ENCODE results near the gene NBEA.

NBEA gene

GRCh38 chr13:35179920-35180663, 238.0 kb downstream of the NBEA start:
- H3K4me3 ChIP-seq (replicated peaks in 1 of 2; ENCODE audit: low read depth in 2 of 2, low read length in 2 of 2), result no peak overlapping the region
- TF ChIP-seq, protein P1, sequence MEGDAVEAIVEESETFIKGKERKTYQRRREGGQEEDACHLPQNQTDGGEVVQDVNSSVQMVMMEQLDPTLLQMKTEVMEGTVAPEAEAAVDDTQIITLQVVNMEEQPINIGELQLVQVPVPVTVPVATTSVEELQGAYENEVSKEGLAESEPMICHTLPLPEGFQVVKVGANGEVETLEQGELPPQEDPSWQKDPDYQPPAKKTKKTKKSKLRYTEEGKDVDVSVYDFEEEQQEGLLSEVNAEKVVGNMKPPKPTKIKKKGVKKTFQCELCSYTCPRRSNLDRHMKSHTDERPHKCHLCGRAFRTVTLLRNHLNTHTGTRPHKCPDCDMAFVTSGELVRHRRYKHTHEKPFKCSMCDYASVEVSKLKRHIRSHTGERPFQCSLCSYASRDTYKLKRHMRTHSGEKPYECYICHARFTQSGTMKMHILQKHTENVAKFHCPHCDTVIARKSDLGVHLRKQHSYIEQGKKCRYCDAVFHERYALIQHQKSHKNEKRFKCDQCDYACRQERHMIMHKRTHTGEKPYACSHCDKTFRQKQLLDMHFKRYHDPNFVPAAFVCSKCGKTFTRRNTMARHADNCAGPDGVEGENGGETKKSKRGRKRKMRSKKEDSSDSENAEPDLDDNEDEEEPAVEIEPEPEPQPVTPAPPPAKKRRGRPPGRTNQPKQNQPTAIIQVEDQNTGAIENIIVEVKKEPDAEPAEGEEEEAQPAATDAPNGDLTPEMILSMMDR (IDR thresholded peaks at IDR 0.05; ENCODE audit: low read depth, low read length), result no peak

DNA sequence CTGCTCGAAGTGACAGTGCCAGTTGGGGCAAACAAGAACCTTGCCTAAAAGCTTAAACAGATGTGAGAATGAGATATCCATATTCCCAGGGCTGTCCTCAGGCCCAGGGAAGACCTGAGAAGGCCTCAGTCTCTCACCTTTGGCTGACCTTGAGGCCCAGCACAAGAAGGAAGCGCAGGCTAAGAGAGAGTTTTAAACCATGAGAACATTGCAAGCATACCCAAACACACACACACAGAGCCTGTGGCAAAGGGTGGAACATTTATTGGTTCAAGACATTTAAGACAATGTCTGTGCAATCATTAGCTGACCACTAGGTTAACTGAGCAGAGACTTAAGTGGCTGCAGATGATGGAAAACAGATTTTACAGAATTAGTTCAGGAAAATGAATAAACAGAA, 248.2 kb downstream of the NBEA start:
- DNase-seq (ENCODE audit: low read depth in 2 of 2), result peak in 1 of 2 donors; percentile 1
- no peak overlapping the region for H3K4me3 ChIP-seq (replicated peaks in 1 of 2; ENCODE audit: low read depth in 2 of 2, low read length in 2 of 2)
- TF ChIP-seq, protein P1 (IDR thresholded peaks at IDR 0.05; ENCODE audit: low read depth, low read length), result no peak

More at GRCh38 chr13:35179920-35180663, 238.0 kb downstream of the NBEA start:
- DNase-seq (ENCODE audit: low read depth in 2 of 2), result no peak

DNA sequence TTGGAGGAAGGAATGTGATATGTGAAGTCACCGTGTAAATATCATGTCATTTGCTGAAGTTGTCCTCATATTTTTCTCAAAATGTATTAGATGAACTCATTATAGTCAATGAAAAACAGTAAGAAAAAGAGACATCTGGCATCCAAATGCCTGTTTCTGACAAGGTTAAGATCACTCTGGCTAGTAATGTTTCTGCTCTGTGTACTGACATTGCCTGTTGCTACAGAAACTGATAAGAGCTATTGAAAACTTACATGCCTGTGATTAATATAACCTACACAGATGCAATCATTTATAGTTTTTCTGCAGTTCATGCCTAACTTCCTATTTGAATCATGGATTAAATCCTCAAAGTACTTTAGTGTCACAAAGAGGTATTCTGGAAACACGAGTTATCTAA, 249.8 kb downstream of the NBEA start:
- DNase-seq (ENCODE audit: low read depth in 2 of 2), result peak in 1 of 2 donors; percentile 10
- no peak overlapping the region for H3K4me3 ChIP-seq (replicated peaks in 1 of 2; ENCODE audit: low read depth in 2 of 2, low read length in 2 of 2)
- TF ChIP-seq, protein P1 (IDR thresholded peaks at IDR 0.05; ENCODE audit: low read depth, low read length), result no peak

DNA sequence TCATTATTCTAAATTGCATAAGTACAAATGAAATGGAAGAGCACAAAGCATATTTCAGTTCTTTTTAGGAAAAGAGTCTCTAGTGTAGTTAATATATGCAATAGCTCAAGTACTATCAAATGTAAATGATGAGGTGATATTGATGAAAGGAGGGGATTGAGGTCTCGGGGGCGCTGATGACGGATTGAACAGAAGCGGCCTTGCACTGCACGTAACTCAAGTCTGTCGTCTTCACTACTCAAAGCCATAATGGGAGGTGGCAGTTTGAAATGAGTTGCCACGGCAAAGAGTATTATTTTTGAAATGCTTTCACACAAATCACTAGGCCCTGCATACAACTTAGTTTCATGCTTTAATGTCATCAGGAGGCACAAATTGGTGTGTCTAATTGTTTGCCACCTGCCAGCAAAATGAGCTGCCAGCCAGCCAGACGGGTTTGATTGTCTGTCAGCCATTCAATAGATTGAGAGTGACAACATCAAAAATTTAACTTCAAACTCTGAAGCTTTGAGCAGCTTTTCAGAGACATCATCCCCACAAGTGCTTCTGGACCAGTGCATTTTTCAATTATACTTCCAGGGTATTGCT, 256.6 kb downstream of the NBEA start:
- no peak overlapping the region for H3K4me3 ChIP-seq (replicated peaks in 1 of 2; ENCODE audit: low read depth in 2 of 2, low read length in 2 of 2)
- no peak for DNase-seq (ENCODE audit: low read depth in 2 of 2)
- TF ChIP-seq, protein P1 (IDR thresholded peaks at IDR 0.05; ENCODE audit: low read depth, low read length), result no peak

DNA sequence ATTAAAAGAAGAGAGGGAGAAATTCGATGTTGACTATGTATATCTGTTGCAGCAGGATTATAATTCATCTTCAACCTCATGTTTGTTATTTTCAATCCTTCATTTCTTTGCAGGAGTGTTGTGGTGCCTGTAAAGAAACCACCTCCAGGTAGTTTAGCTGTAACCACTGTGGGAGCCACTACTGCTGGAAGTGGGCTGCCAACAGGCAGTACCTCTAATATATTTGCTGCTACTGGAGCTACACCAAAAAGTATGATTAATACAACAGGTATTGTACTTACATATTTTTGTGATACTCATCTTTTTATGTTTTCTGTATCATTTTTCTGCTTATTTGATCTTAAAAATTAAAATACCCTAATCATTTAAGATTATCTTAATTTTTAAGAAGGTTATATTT, 266.5 kb downstream of the NBEA start:
- peak in 1 of 2 donors; percentile 7 for DNase-seq (ENCODE audit: low read depth in 2 of 2)
- TF ChIP-seq, protein P1 (IDR thresholded peaks at IDR 0.05; ENCODE audit: low read depth, low read length), result no peak
- no peak overlapping the region for H3K4me3 ChIP-seq (replicated peaks in 1 of 2; ENCODE audit: low read depth in 2 of 2, low read length in 2 of 2)

- no peak overlapping the region for H3K4me3 ChIP-seq (replicated peaks in 1 of 2; ENCODE audit: low read depth in 2 of 2, low read length in 2 of 2)
- peak; percentile 22 to 35 for DNase-seq (ENCODE audit: low read depth in 2 of 2)
- TF ChIP-seq, protein P1 (IDR thresholded peaks at IDR 0.05; ENCODE audit: low read depth, low read length), result no peak
Observed at GRCh38 chr13:35210261-35210660, 268.2 kb downstream of the NBEA start.

Data from cardiac fibroblast (primary cell).